Measurements from ENCODE around the gene EGLN3. TPM values are rescaled to one million over a fixed set of nuclear protein-coding genes. Genes with fewer than 3 reads are reported as not detected.

Gene EGLN3
- polyA plus RNA-seq, 2 of the 4 experiments (the other 2 are of a cell fraction) = 3.5 to 15.4 TPM

DNA sequence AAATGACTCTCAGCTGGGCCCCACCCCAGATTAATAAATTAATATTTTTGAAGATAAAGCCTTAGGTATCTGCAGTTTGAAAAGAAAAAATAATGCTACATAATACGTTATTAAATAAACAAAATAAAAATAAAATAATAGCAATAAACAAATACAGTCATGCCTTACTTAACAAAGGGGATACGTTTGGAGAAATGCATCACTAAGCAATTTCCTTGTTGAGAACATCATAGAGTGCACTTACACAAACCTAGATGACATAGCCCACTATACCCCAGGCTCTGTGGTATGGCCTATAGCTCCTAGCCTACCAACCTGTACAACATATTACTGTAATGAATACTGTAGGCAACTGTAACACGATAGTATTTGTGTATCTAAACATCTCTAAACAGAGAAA lies 7.1 kb upstream of the EGLN3 start:
- ATAC-seq = no peak
- Histone ChIP-seq H3K4me1 (no peaks in the 10 kb centered on the region), H3K4me2 (no peak overlapping the region), H3K4me3 (no peak overlapping the region), H3K9me3 (no peaks in the 10 kb centered on the region), H3K27ac (no peak overlapping the region)
- ChIA-PET CTCF (no interaction called here), POLR2A (no interaction called here)
- no peak for DNase-seq (ENCODE audit: low read depth in 1 of 2, low spot score in 1 of 2)
- TF ChIP-seq JUNB (IDR thresholded peaks at IDR 0.05) (no peak), SMC3 (IDR thresholded peaks at IDR 0.05) (no peak)
- FAIRE-seq = no peak
- WGBS (ENCODE audit: missing lambda C conversion rate) = 54% methylated on average over 3 of the region's 3 CpGs

- H3K4me3 ChIP-seq = no peak overlapping the region
- no peak for DNase-seq (ENCODE audit: low read depth in 1 of 2, low spot score in 1 of 2)
- CTCF ChIA-PET = interaction anchor here (0.6 kb wide), 1 partner anchor 161 kb away, joined by 3 read pairs; no protein-coding TSS in a partner anchor
- 85% methylated on average over 5 of the region's 6 CpGs for WGBS (ENCODE audit: missing lambda C conversion rate)
- H3K4me1 ChIP-seq = no peaks in the 10 kb centered on the region
- H3K27ac ChIP-seq = no peak overlapping the region
- TF ChIP-seq RARB (CRISPR knock-in tag; IDR thresholded peaks at IDR 0.05) = no peak
- TF ChIP-seq, protein P1, sequence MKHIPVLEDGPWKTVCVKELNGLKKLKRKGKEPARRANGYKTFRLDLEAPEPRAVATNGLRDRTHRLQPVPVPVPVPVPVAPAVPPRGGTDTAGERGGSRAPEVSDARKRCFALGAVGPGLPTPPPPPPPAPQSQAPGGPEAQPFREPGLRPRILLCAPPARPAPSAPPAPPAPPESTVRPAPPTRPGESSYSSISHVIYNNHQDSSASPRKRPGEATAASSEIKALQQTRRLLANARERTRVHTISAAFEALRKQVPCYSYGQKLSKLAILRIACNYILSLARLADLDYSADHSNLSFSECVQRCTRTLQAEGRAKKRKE (CRISPR knock-in tag; IDR thresholded peaks at IDR 0.05; ENCODE audit: low read depth) = no peak
- no peak for TF ChIP-seq JUNB (IDR thresholded peaks at IDR 0.05)
- no peak for TF ChIP-seq HEYL (CRISPR knock-in tag; IDR thresholded peaks at IDR 0.05)
- no peak for TF ChIP-seq EHMT2 (IDR thresholded peaks at IDR 0.05; ENCODE audit: low read depth)
- TF ChIP-seq RFX5 (IDR thresholded peaks at IDR 0.05) = no peak
- TF ChIP-seq ZNF302 (CRISPR knock-in tag; IDR thresholded peaks at IDR 0.05) = no peak
- TF ChIP-seq SMC3 (IDR thresholded peaks at IDR 0.05) = no peak
- TF ChIP-seq EP300 (IDR thresholded peaks at IDR 0.05) = no peak
- no peak for TF ChIP-seq FOXS1 (CRISPR knock-in tag; IDR thresholded peaks at IDR 0.05)
- TF ChIP-seq, protein P2, sequence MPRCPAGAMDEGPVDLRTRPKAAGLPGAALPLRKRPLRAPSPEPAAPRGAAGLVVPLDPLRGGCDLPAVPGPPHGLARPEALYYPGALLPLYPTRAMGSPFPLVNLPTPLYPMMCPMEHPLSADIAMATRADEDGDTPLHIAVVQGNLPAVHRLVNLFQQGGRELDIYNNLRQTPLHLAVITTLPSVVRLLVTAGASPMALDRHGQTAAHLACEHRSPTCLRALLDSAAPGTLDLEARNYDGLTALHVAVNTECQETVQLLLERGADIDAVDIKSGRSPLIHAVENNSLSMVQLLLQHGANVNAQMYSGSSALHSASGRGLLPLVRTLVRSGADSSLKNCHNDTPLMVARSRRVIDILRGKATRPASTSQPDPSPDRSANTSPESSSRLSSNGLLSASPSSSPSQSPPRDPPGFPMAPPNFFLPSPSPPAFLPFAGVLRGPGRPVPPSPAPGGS (IDR thresholded peaks at IDR 0.05) = no peak
- no peak for TF ChIP-seq REST (IDR thresholded peaks at IDR 0.05)
- POLR2A ChIA-PET = no interaction called here
- no peak overlapping the region for H3K4me2 ChIP-seq
- ATAC-seq = no peak
- H3K9me3 ChIP-seq = no peaks in the 10 kb centered on the region
- FAIRE-seq = no peak
These were observed 6.4 kb upstream of the EGLN3 start for GRCh38 chr14:33957299-33957698.

- POLR2A ChIA-PET = no interaction called here
- CTCF ChIA-PET = interaction anchor here (0.9 kb wide), 1 partner anchor 142 kb away, joined by 3 read pairs; no protein-coding TSS in a partner anchor
- Histone ChIP-seq H3K27ac (no peak overlapping the region), H3K9me3 (no peaks in the 10 kb centered on the region), H3K4me2 (no peak overlapping the region), H3K4me1 (peaks cover 3% of the 10 kb centered on the region), H3K4me3 (no peak overlapping the region)
- WGBS (ENCODE audit: missing lambda C conversion rate) = 72% methylated on average over 2 of the region's 2 CpGs
- ATAC-seq (no peak), FAIRE-seq (no peak), DNase-seq (ENCODE audit: low read depth in 1 of 2, low spot score in 1 of 2) (no peak)
- TF ChIP-seq, protein P3, sequence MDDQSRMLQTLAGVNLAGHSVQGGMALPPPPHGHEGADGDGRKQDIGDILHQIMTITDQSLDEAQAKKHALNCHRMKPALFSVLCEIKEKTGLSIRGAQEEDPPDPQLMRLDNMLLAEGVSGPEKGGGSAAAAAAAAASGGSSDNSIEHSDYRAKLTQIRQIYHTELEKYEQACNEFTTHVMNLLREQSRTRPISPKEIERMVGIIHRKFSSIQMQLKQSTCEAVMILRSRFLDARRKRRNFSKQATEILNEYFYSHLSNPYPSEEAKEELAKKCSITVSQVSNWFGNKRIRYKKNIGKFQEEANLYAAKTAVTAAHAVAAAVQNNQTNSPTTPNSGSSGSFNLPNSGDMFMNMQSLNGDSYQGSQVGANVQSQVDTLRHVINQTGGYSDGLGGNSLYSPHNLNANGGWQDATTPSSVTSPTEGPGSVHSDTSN (IDR thresholded peaks at IDR 0.05) = no peak
- TF ChIP-seq ZSCAN20 (CRISPR knock-in tag; IDR thresholded peaks at IDR 0.05) = no peak
- no peak for TF ChIP-seq MAFK (IDR thresholded peaks at IDR 0.05; ENCODE audit: partially characterized antibody)
- no peak for TF ChIP-seq EHMT2 (IDR thresholded peaks at IDR 0.05; ENCODE audit: low read depth)
- no peak for TF ChIP-seq HOXB5 (CRISPR knock-in tag; IDR thresholded peaks at IDR 0.05)
- no peak for TF ChIP-seq POLR2AphosphoS2 (conservative IDR thresholded peaks at IDR 0.05; ENCODE audit: low read length)
- no peak for TF ChIP-seq GATA3 (IDR thresholded peaks at IDR 0.05; ENCODE audit: borderline replicate concordance)
These were observed 5.8 kb upstream of the EGLN3 start for GRCh38 chr14:33956640-33957039.

Data from A549 (cell line).